Measurements from ENCODE around the gene RAB3GAP2.
"Not testable (repeated sequence)": the region's sequence is repeated elsewhere in the genome, so short reads cannot be mapped to it uniquely, and the experiment has no call there.

DNA sequence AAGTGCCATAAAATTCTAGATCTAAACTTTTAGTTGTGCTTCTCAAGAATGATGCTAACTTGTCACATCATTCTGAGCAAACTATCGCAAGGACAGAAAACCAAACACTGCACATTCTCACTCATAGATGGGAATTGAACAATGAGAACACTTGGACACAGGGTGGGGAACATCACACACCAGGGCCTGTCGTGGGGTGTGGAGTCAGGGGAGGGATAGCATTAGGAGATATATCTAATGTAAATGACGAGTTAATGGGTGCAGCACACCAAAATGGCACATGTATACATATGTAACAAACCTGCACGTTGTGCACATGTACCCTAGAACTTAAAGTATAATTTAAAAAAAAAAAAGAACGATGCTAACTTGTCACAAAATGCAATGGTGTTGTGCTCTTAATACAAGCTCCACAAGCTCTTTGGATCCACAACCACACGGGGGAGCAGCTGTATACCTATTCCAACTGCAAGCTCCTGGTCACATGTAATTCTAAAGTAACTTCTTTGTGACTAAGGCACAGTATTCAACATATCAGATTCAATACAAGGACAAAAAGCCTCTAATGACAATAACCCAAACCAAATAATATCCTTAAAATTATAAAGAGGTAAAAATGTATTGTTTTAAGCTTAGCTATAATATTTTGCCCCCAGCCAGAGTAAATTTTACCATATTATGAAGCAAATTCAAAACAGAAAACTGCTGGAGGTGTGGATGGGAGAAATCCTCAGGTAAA, 53.7 kb downstream of the RAB3GAP2 start:
- TF ChIP-seq, protein P1, sequence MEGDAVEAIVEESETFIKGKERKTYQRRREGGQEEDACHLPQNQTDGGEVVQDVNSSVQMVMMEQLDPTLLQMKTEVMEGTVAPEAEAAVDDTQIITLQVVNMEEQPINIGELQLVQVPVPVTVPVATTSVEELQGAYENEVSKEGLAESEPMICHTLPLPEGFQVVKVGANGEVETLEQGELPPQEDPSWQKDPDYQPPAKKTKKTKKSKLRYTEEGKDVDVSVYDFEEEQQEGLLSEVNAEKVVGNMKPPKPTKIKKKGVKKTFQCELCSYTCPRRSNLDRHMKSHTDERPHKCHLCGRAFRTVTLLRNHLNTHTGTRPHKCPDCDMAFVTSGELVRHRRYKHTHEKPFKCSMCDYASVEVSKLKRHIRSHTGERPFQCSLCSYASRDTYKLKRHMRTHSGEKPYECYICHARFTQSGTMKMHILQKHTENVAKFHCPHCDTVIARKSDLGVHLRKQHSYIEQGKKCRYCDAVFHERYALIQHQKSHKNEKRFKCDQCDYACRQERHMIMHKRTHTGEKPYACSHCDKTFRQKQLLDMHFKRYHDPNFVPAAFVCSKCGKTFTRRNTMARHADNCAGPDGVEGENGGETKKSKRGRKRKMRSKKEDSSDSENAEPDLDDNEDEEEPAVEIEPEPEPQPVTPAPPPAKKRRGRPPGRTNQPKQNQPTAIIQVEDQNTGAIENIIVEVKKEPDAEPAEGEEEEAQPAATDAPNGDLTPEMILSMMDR (conservative IDR thresholded peaks at IDR 0.05; ENCODE audit: low read length): peak; percentile 63
- not testable (repeated sequence) for TF ChIP-seq EZH2phosphoT487 (IDR thresholded peaks at IDR 0.05; ENCODE audit: borderline replicate concordance)
